ENCODE results near the gene TEDC1.

TEDC1 gene

DNA sequence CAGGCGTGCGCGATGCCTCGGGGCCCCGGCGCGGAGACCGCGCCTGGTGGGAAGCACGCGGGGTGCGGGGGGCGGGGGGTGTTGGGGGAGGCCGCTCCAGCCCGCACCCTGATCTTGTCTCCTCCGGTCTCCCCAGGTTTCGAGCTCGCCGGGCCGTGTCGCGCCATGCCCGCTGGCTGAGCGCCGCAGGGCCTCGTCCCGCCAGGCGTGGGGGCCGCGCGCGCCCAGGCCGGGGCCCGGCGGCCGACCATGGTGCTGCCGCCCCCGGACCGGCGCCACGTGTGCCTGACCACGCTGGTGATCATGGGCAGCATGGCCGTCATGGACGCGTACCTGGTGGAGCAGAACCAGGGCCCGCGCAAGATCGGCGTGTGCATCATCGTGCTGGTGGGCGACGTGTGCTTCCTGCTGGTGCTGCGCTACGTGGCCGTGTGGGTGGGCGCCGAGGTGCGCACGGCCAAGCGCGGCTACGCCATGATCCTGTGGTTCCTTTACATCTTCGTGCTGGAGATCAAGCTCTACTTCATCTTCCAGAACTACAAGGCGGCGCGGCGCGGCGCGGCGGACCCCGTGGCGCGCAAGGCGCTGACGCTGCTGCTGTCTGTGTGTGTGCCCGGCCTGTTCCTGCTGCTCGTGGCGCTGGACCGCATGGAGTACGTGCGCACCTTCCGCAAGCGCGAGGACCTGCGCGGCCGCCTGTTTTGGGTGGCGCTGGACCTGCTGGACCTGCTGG, 37.7 kb downstream of the TEDC1 start:
- H3K4me3 ChIP-seq (ENCODE audit: low read depth, low read length): peak overlapping the region; percentile 43; the same call in 1 of the 2 replicates
- no peak for DNase-seq (ENCODE audit: low read depth)
- TF ChIP-seq, protein P1, sequence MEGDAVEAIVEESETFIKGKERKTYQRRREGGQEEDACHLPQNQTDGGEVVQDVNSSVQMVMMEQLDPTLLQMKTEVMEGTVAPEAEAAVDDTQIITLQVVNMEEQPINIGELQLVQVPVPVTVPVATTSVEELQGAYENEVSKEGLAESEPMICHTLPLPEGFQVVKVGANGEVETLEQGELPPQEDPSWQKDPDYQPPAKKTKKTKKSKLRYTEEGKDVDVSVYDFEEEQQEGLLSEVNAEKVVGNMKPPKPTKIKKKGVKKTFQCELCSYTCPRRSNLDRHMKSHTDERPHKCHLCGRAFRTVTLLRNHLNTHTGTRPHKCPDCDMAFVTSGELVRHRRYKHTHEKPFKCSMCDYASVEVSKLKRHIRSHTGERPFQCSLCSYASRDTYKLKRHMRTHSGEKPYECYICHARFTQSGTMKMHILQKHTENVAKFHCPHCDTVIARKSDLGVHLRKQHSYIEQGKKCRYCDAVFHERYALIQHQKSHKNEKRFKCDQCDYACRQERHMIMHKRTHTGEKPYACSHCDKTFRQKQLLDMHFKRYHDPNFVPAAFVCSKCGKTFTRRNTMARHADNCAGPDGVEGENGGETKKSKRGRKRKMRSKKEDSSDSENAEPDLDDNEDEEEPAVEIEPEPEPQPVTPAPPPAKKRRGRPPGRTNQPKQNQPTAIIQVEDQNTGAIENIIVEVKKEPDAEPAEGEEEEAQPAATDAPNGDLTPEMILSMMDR (IDR thresholded peaks at IDR 0.05; ENCODE audit: control insufficient read depth, extremely low read depth, insufficient read depth): no peak

DNA sequence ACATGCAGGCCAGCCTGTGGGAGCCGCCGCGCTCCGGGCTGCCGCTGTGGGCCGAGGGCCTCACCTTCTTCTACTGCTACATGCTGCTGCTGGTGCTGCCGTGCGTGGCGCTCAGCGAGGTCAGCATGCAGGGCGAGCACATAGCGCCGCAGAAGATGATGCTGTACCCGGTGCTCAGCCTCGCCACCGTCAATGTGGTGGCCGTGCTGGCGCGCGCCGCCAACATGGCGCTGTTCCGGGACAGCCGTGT, 38.2 kb downstream of the TEDC1 start:
- H3K4me3 ChIP-seq (ENCODE audit: low read depth, low read length): no peak overlapping the region
- TF ChIP-seq, protein P1 (IDR thresholded peaks at IDR 0.05; ENCODE audit: control insufficient read depth, extremely low read depth, insufficient read depth): no peak
- no peak for DNase-seq (ENCODE audit: low read depth)

DNA sequence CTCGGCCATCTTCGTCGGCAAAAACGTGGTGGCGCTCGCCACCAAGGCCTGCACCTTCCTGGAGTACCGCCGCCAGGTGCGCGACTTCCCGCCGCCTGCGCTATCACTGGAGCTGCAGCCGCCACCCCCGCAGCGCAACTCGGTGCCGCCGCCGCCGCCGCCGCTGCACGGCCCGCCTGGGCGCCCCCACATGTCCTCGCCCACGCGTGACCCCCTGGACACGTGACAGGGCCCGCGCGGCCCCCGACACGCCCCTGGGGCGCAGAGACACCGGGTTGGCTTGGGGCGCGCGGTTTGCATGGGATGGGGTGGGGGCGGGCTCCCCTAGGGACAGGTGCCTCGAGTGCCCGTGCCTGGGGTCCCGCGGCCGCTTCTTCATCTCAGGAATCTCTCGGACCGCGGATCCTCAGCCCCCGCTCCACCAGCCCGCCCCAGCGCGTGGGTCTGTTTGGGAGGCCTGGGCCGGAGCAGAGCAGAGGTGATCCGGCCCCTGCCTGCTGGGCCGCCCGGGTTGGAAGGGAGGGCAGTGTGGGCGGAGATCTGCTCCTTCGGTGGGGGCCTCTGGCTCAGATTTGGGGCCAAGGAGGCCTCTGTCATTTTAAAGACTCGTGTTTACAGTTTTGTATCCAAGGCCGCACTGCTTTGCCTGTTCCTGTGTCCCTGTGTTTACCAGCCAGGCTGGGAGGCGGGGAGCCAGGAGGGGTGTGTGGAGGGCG, 38.7 kb downstream of the TEDC1 start:
- TF ChIP-seq, protein P1 (IDR thresholded peaks at IDR 0.05; ENCODE audit: control insufficient read depth, extremely low read depth, insufficient read depth): no peak
- H3K4me3 ChIP-seq (ENCODE audit: low read depth, low read length): no peak overlapping the region
- no peak for DNase-seq (ENCODE audit: low read depth)

DNA sequence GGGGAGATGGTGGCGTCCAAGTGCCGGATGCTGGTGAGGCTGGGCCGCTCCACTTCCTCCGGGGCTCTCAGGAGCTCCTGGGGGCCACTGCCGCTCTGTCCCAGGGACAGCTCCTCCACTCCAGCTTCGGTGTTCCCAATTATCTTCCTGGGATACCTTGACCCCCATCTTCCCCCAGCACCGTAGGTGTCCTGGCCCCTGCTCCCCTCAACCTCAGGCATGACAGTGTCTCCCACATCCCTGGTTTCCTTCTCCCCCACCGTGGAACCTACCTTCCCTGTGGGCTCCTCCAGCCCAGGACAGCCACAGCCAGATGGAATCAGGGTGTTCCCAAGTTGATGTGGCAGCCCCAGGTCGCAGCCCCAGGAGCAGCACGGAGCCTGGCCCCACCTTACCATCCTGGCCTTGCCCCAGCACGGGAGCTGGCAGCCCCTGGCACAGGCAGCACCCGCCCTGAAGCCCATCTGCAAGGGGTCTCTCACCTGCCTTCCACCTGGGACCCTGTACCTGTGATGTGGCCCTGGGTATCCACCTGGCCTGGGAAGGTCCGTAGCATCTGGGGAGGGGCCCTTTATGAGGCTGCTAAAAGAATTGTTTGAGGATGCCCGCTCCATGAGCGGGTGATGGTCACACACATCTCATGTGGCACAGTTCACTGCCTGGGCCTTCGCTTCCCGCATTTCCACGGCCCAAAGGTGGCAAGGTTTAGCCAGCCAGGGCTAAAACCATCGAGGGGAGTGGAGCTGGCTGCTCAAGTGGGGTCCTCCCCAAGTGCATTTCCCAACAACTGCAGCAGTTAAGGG, 39.4 kb downstream of the TEDC1 start:
- H3K4me3 ChIP-seq (ENCODE audit: low read depth, low read length): no peak overlapping the region
- TF ChIP-seq, protein P1 (IDR thresholded peaks at IDR 0.05; ENCODE audit: control insufficient read depth, extremely low read depth, insufficient read depth): no peak
- no peak for DNase-seq (ENCODE audit: low read depth)

DNA sequence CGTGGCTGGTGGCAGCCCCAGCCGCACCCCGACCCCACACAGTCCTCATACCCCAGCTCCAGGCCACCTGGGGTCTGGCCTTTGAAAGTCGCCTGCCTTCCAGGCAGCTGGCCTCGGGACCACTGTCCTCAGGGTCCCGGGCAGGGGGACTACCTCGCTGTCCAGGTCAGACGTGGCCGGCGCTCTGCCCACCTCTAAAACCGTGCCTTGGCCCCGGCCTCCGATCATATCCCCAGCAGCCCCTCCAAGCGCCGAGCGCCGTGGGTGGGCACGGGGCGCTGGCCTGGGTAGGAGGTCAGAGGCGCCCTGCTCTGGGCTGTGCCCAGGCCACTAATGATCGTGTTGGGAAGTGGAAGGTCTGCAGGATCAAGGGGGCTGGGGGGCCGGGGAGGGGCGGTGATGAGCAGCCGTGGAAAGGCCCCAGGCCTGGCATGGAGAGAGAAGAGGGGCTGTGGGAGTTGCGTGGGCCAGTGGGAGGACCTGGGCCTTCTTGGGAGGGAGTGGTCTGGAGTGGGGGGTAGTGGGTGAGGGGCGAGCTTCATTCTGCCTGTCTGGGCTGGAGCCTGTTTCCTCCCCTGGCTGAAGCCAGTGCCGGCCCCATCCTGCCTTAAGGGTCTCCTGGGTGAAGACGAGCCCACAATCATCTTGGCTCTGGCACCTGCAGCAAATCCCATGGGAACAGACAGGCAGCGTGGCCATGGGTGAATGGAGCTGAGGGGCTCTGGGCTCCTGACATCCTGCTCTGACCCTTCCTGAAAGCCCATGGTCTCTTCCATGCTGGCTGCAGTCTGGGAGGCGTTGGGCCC, 40.2 kb downstream of the TEDC1 start:
- no peak overlapping the region for H3K4me3 ChIP-seq (ENCODE audit: low read depth, low read length)
- no peak for DNase-seq (ENCODE audit: low read depth)
- TF ChIP-seq, protein P1 (IDR thresholded peaks at IDR 0.05; ENCODE audit: control insufficient read depth, extremely low read depth, insufficient read depth): no peak

DNA sequence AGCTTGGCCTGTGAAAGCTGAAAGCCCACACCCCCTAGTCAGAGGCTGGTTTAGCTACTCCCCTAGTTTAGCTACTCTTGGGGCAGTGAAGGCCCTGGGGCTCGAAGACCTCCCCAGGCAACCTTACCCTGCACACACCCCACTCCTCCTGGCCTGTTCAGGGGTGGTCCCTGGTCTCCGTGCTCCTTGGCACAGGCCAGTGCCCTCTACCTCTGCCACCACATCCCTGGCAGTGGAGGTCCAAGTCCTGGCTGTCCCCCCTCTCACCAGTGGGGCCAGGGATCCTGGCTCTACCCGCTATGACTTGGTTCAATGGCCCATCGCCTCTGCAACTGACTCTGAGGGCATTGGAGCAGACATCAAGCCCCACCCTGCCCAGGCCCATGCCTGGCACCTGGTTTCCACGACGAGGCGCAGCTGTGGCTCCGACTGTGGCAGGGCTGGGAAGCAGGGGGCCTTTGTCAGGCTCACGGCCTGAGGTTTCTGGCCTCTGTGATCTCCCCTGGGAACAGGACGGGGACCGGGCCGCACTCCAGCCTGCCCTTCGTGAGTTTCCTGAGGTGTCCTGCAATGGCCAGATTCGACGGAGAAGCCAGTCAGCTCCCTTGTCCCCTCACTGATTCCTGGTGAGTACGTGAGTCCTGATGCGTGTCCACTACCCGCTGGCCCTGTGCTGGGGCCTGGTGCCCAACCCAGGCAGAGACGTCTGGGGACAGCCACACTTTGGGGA, 41.0 kb downstream of the TEDC1 start:
- no peak for DNase-seq (ENCODE audit: low read depth)
- TF ChIP-seq, protein P1 (IDR thresholded peaks at IDR 0.05; ENCODE audit: control insufficient read depth, extremely low read depth, insufficient read depth): no peak
- no peak overlapping the region for H3K4me3 ChIP-seq (ENCODE audit: low read depth, low read length)

Data from LNCaP clone FGC (cell line).